ENCODE data around the gene EPAS1. TPM values are rescaled to one million over a fixed set of nuclear protein-coding genes. Genes with fewer than 3 reads are reported as not detected.

Gene EPAS1
- 84.9 and 159 TPM in 2 replicates for total RNA-seq

GRCh38 chr2:46296840-46297545 lies at the start of gene EPAS1:
Gene EPAS1, plus strand, starts transcription at chr2:46297407. Its CDS starts 505 bp downstream, at chr2:46297912.

Other genes with a start within 250 kb of the EPAS1 start
- gene TMEM247, start 182.2 kb downstream of the EPAS1 start, total RNA-seq, result not detected in 2 replicates
- 19.0 and 26.4 TPM in 2 replicates for gene RHOQ, start 245.1 kb downstream of the EPAS1 start, total RNA-seq
- gene ATP6V1E2, start 245.2 kb downstream of the EPAS1 start, total RNA-seq, result 2.6 and 3.8 TPM in 2 replicates